HEK293 (cell line): Measurements from ENCODE around the gene CREM.

Experiments
- KLF7 ChIP-seq: fragments of 450-650 bp; formaldehyde crosslinking; IDR thresholded peaks from 2 replicates; pipeline ENCODE4 v1.5.1; 2016; ENCODE audit warnings: missing biosample characterization, missing genetic modification characterization, borderline replicate concordance
- ZBTB20 ChIP-seq: fragments of 450-650 bp; formaldehyde crosslinking; IDR thresholded peaks from 2 replicates; pipeline ENCODE4 v1.5.1; 2016; ENCODE audit warnings: missing biosample characterization, missing genetic modification characterization
- ZBTB21 ChIP-seq: fragments of 450-650 bp; formaldehyde crosslinking; IDR thresholded peaks from 2 replicates; pipeline ENCODE4 v1.5.1; 2017; ENCODE audit warnings: missing biosample characterization, missing genetic modification characterization
- ZEB2 ChIP-seq: fragments of 450-650 bp; formaldehyde crosslinking; IDR thresholded peaks from 2 replicates; pipeline ENCODE4 v1.5.1; 2016; ENCODE audit warnings: missing biosample characterization, missing genetic modification characterization
- ZNF114 ChIP-seq: fragments of 450-650 bp; formaldehyde crosslinking; IDR thresholded peaks from 2 replicates; pipeline ENCODE4 v1.5.0; 2017; ENCODE audit warnings: missing biosample characterization, missing genetic modification characterization
- ZNF157 ChIP-seq: fragments of 450-650 bp; formaldehyde crosslinking; IDR thresholded peaks from 2 replicates; pipeline ENCODE4 v1.5.1; 2016; ENCODE audit warnings: missing biosample characterization, missing genetic modification characterization
- ZNF211 ChIP-seq: fragments of 450-650 bp; formaldehyde crosslinking; IDR thresholded peaks from 2 replicates; pipeline ENCODE4 v1.5.1; 2016; ENCODE audit warnings: low read depth, missing biosample characterization, missing genetic modification characterization
- ZNF274 ChIP-seq, 2 experiments: fragments of 200-500 bp in 1 of 2; fragments of 450-650 bp in 1 of 2; sonication (Bioruptor generic) in 1 of 2; formaldehyde crosslinking in 1 of 2; IDR thresholded peaks; 2 replicates each; pipeline versions ENCODE4 v1.5.1 to v1.6.1; 2014 to 2016; ENCODE audit warnings: borderline replicate concordance in 1 of 2, inconsistent platforms in 1 of 2, low read length in 1 of 2, missing biosample characterization in 1 of 2, missing genetic modification characterization in 1 of 2
- ZNF510 ChIP-seq: fragments of 450-650 bp; formaldehyde crosslinking; IDR thresholded peaks from 2 replicates; pipeline ENCODE4 v1.5.1; 2018; ENCODE audit warnings: mild to moderate bottlenecking, missing genetic modification characterization, missing biosample characterization; ENCODE audit not compliant: insufficient replicate concordance
- TF ChIP-seq, protein P1 (sequence below): fragments of 450-650 bp; formaldehyde crosslinking; optimal IDR thresholded peaks from 2 replicates; pipeline ENCODE3; 2016; ENCODE audit warnings: missing biosample characterization, mild to moderate bottlenecking, missing genetic modification characterization
- TF ChIP-seq, protein P2 (sequence below): fragments of 450-650 bp; formaldehyde crosslinking; IDR thresholded peaks from 2 replicates; pipeline ENCODE4 v1.5.1; 2016; ENCODE audit warnings: missing biosample characterization, missing genetic modification characterization, low read depth
- TF ChIP-seq, protein P3 (sequence below): fragments of 450-650 bp; IDR thresholded peaks from 2 replicates; pipeline ENCODE4 v1.5.1; 2018; ENCODE audit warnings: missing biosample characterization, missing genetic modification characterization
- TF ChIP-seq, protein P4 (sequence below): fragments of 450-650 bp; formaldehyde crosslinking; IDR thresholded peaks from 2 replicates; pipeline ENCODE4 v1.5.1; 2016; ENCODE audit warnings: missing biosample characterization, missing genetic modification characterization
- TF ChIP-seq, protein P5 (sequence below): fragments of 450-650 bp; formaldehyde crosslinking; IDR thresholded peaks from 2 replicates; pipeline ENCODE4 v1.5.1; 2016; ENCODE audit warnings: missing biosample characterization, missing genetic modification characterization

DNA sequence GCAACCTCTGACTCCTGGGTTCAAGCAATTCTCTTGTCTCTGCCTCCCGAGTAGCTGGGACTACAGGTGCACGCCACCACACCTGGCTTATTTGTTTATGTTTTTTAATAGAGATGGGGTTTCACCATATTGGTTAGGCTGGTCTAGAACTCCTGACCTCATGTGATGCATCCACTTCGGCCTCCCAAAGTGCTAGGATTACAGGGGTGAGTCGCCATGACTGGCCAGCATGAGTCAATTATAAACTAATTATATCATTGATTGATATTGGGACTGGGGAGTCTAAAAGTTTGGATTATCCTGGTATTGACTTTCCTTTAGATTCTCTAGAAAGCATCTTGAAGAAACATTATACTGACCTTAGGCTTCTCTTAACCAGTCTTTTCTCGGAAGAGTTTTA is 135.8 kb downstream of the CREM start:
- TF ChIP-seq ZNF211 (tag by site-specific recombination) (no peak), ZBTB20 (no peak), ZNF510 (no peak), ZNF274 (IDR thresholded peaks at IDR 0.05; ENCODE audit: low read length) (no peak), ZNF274 (tag by site-specific recombination; IDR thresholded peaks at IDR 0.05; ENCODE audit: borderline replicate concordance) (no peak), ZNF114 (tag by site-specific recombination) (no peak), ZNF157 (tag by site-specific recombination) (no peak), KLF7 (tag by site-specific recombination) (no peak), ZBTB21 (tag by site-specific recombination) (no peak), ZEB2 (tag by site-specific recombination) (no peak)
- TF ChIP-seq, protein P1, sequence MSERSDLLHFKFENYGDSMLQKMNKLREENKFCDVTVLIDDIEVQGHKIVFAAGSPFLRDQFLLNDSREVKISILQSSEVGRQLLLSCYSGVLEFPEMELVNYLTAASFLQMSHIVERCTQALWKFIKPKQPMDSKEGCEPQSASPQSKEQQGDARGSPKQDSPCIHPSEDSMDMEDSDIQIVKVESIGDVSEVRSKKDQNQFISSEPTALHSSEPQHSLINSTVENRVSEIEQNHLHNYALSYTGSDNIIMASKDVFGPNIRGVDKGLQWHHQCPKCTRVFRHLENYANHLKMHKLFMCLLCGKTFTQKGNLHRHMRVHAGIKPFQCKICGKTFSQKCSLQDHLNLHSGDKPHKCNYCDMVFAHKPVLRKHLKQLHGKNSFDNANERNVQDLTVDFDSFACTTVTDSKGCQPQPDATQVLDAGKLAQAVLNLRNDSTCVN, result no peak
- TF ChIP-seq, protein P2, sequence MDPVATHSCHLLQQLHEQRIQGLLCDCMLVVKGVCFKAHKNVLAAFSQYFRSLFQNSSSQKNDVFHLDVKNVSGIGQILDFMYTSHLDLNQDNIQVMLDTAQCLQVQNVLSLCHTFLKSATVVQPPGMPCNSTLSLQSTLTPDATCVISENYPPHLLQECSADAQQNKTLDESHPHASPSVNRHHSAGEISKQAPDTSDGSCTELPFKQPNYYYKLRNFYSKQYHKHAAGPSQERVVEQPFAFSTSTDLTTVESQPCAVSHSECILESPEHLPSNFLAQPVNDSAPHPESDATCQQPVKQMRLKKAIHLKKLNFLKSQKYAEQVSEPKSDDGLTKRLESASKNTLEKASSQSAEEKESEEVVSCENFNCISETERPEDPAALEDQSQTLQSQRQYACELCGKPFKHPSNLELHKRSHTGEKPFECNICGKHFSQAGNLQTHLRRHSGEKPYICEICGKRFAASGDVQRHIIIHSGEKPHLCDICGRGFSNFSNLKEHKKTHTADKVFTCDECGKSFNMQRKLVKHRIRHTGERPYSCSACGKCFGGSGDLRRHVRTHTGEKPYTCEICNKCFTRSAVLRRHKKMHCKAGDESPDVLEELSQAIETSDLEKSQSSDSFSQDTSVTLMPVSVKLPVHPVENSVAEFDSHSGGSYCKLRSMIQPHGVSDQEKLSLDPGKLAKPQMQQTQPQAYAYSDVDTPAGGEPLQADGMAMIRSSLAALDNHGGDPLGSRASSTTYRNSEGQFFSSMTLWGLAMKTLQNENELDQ (tag by site-specific recombination), result no peak
- TF ChIP-seq, protein P3, sequence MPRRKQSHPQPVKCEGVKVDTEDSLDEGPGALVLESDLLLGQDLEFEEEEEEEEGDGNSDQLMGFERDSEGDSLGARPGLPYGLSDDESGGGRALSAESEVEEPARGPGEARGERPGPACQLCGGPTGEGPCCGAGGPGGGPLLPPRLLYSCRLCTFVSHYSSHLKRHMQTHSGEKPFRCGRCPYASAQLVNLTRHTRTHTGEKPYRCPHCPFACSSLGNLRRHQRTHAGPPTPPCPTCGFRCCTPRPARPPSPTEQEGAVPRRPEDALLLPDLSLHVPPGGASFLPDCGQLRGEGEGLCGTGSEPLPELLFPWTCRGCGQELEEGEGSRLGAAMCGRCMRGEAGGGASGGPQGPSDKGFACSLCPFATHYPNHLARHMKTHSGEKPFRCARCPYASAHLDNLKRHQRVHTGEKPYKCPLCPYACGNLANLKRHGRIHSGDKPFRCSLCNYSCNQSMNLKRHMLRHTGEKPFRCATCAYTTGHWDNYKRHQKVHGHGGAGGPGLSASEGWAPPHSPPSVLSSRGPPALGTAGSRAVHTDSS, result no peak
- TF ChIP-seq, protein P4, sequence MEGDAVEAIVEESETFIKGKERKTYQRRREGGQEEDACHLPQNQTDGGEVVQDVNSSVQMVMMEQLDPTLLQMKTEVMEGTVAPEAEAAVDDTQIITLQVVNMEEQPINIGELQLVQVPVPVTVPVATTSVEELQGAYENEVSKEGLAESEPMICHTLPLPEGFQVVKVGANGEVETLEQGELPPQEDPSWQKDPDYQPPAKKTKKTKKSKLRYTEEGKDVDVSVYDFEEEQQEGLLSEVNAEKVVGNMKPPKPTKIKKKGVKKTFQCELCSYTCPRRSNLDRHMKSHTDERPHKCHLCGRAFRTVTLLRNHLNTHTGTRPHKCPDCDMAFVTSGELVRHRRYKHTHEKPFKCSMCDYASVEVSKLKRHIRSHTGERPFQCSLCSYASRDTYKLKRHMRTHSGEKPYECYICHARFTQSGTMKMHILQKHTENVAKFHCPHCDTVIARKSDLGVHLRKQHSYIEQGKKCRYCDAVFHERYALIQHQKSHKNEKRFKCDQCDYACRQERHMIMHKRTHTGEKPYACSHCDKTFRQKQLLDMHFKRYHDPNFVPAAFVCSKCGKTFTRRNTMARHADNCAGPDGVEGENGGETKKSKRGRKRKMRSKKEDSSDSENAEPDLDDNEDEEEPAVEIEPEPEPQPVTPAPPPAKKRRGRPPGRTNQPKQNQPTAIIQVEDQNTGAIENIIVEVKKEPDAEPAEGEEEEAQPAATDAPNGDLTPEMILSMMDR (tag by site-specific recombination), result no peak
- TF ChIP-seq, protein P5, sequence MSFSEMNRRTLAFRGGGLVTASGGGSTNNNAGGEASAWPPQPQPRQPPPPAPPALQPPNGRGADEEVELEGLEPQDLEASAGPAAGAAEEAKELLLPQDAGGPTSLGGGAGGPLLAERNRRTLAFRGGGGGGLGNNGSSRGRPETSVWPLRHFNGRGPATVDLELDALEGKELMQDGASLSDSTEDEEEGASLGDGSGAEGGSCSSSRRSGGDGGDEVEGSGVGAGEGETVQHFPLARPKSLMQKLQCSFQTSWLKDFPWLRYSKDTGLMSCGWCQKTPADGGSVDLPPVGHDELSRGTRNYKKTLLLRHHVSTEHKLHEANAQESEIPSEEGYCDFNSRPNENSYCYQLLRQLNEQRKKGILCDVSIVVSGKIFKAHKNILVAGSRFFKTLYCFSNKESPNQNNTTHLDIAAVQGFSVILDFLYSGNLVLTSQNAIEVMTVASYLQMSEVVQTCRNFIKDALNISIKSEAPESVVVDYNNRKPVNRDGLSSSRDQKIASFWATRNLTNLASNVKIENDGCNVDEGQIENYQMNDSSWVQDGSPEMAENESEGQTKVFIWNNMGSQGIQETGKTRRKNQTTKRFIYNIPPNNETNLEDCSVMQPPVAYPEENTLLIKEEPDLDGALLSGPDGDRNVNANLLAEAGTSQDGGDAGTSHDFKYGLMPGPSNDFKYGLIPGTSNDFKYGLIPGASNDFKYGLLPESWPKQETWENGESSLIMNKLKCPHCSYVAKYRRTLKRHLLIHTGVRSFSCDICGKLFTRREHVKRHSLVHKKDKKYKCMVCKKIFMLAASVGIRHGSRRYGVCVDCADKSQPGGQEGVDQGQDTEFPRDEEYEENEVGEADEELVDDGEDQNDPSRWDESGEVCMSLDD (tag by site-specific recombination), result no peak
